OCI-LY3 (cell line): ENCODE results near the gene TIMMDC1.

Experiments used
- EZH2phosphoT487 ChIP-seq: fragments of 200-600 bp; shearing (Covaris generic); IDR thresholded peaks from 2 replicates; pipeline ENCODE4 v1.6.1; 2018; ENCODE audit warnings: antibody characterized with exemption, mixed run types, low read depth
- TF ChIP-seq, protein P1 (sequence below): fragments of 200-600, 300-600 bp; sonication (generic); IDR thresholded peaks from 2 replicates; pipeline ENCODE4 v1.5.1; 2014; ENCODE audit warnings: antibody characterized with exemption, low read length, low read depth

DNA sequence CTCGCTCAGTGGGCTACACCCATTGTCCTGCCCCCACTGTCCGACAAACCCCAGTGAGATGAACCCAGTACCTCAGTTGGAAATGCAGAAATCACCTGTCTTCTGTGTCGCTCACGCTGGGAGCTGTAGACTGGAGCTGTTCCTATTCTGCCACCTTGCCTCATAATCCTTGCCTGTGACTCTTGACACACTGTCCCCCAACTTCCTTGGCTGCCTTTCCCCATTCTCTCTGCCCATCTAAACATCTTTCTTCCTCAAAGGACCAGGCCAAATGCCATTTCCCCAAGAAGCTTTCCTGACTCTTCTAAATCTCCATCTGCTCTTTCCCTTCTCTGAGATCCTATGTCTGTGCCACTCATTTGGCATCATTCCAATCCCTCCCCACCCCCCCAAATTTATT lies 70.8 kb downstream of the TIMMDC1 start:
- TF ChIP-seq, protein P1, sequence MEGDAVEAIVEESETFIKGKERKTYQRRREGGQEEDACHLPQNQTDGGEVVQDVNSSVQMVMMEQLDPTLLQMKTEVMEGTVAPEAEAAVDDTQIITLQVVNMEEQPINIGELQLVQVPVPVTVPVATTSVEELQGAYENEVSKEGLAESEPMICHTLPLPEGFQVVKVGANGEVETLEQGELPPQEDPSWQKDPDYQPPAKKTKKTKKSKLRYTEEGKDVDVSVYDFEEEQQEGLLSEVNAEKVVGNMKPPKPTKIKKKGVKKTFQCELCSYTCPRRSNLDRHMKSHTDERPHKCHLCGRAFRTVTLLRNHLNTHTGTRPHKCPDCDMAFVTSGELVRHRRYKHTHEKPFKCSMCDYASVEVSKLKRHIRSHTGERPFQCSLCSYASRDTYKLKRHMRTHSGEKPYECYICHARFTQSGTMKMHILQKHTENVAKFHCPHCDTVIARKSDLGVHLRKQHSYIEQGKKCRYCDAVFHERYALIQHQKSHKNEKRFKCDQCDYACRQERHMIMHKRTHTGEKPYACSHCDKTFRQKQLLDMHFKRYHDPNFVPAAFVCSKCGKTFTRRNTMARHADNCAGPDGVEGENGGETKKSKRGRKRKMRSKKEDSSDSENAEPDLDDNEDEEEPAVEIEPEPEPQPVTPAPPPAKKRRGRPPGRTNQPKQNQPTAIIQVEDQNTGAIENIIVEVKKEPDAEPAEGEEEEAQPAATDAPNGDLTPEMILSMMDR, result no peak
- no peak for TF ChIP-seq EZH2phosphoT487
